ENCODE measurements around the gene UFD1.

The UFD1 gene

GRCh38 chr22:19424186-19424500 is 54.9 kb downstream of the UFD1 start:
- no peak for DNase-seq (ENCODE audit: low read depth in 2 of 2)

GRCh38 chr22:19422440-19423301 is 56.3 kb downstream of the UFD1 start:
- DNase-seq (ENCODE audit: low read depth in 2 of 2) = no peak

GRCh38 chr22:19420321-19420720 is 58.7 kb downstream of the UFD1 start:
- DNase-seq (ENCODE audit: low read depth in 2 of 2) = no peak

- no peak for DNase-seq (ENCODE audit: low read depth in 2 of 2)
Observed at GRCh38 chr22:19419464-19420178, 59.4 kb downstream of the UFD1 start.

- no peak for DNase-seq (ENCODE audit: low read depth in 2 of 2)
Observed at GRCh38 chr22:19419086-19419463, 59.9 kb downstream of the UFD1 start.

- DNase-seq (ENCODE audit: low read depth in 2 of 2) = no peak
Observed at GRCh38 chr22:19412923-19413322, 66.1 kb downstream of the UFD1 start.

- no peak for DNase-seq (ENCODE audit: low read depth in 2 of 2)
Observed at GRCh38 chr22:19412478-19412877, 66.5 kb downstream of the UFD1 start.

- DNase-seq (ENCODE audit: low read depth in 2 of 2) = no peak
Observed at GRCh38 chr22:19411690-19412045, 67.3 kb downstream of the UFD1 start.

GRCh38 chr22:19410941-19411689 is 67.9 kb downstream of the UFD1 start:
- no peak for DNase-seq (ENCODE audit: low read depth in 2 of 2)

- DNase-seq (ENCODE audit: low read depth in 2 of 2) = no peak
Observed at GRCh38 chr22:19407649-19408606, 71.1 kb downstream of the UFD1 start.

GRCh38 chr22:19406846-19407245 is 72.1 kb downstream of the UFD1 start:
- no peak for DNase-seq (ENCODE audit: low read depth in 2 of 2)

GRCh38 chr22:19406281-19406811 is 72.6 kb downstream of the UFD1 start:
- no peak for DNase-seq (ENCODE audit: low read depth in 2 of 2)

- no peak for DNase-seq (ENCODE audit: low read depth in 2 of 2)
Observed at GRCh38 chr22:19405652-19406051, 73.3 kb downstream of the UFD1 start.

- DNase-seq (ENCODE audit: low read depth in 2 of 2) = no peak
Observed at GRCh38 chr22:19405133-19405532, 73.9 kb downstream of the UFD1 start.

GRCh38 chr22:19404676-19405075 is 74.3 kb downstream of the UFD1 start:
- no peak for DNase-seq (ENCODE audit: low read depth in 2 of 2)

- no peak for DNase-seq (ENCODE audit: low read depth in 2 of 2)
Observed at GRCh38 chr22:19402642-19403191, 76.3 kb downstream of the UFD1 start.

GRCh38 chr22:19401483-19401882 is 77.5 kb downstream of the UFD1 start:
- DNase-seq (ENCODE audit: low read depth in 2 of 2) = no peak

- DNase-seq (ENCODE audit: low read depth in 2 of 2) = no peak
Observed at GRCh38 chr22:19400881-19401280, 78.1 kb downstream of the UFD1 start.

Data from stimulated activated CD4-positive, alpha-beta T cell treated with anti-CD3 and anti-CD28 coated beads, Interleukin-1b, Interleukin-23, amount 100 ng/mL, for 4 hours (primary cell).